GM10266 (cell line): ENCODE results near the gene SFR1.

ENCODE experiments used
- DNase-seq: peaks from one replicate; pipeline ENCODE4 v3.0.0; 2012; ENCODE audit errors: extremely low spot score
- CTCF ChIP-seq: IDR thresholded peaks from 2 replicates; pipeline ENCODE4 v1.5.1; 2012; ENCODE audit warnings: mild to moderate bottlenecking, low read depth; ENCODE audit not compliant: control insufficient read depth, insufficient read depth; ENCODE audit errors: missing control alignments

The SFR1 gene

GRCh38 chr10:104096692-104097091, 25.3 kb upstream of the SFR1 start:
- TF ChIP-seq CTCF: no peak
- DNase-seq: no peak

- TF ChIP-seq CTCF: no peak
- no peak for DNase-seq
Observed at GRCh38 chr10:104098358-104098925, 23.5 kb upstream of the SFR1 start.

GRCh38 chr10:104099269-104099668, 22.7 kb upstream of the SFR1 start:
- no peak for DNase-seq
- no peak for TF ChIP-seq CTCF

GRCh38 chr10:104099941-104100340, 22.0 kb upstream of the SFR1 start:
- TF ChIP-seq CTCF: no peak
- DNase-seq: no peak

- no peak for DNase-seq
- TF ChIP-seq CTCF: no peak
Observed at GRCh38 chr10:104100795-104101194, 21.2 kb upstream of the SFR1 start.

- TF ChIP-seq CTCF: no peak
Observed at GRCh38 chr10:104101902-104102301, 20.1 kb upstream of the SFR1 start.

GRCh38 chr10:104103956-104104355, 18.0 kb upstream of the SFR1 start:
- TF ChIP-seq CTCF: no peak
- no peak for DNase-seq

More at GRCh38 chr10:104101902-104102301, 20.1 kb upstream of the SFR1 start:
- no peak for DNase-seq
